Mammary epithelial cell (primary cell): ENCODE results near the gene PPP2R2B.
A peak's percentile ranks its signal among the peaks of the same experiment; 100 is the strongest.

Experiments used
- EZH2 ChIP-seq: IDR thresholded peaks from 2 replicates; pipeline ENCODE4 v1.6.1; 2012; ENCODE audit warnings: low read length, inconsistent platforms, borderline replicate concordance
- TF ChIP-seq, protein P1 (sequence below), 2 donors: IDR thresholded peaks in 1 of 2; conservative IDR thresholded peaks in 1 of 2; 2 replicates each; pipeline ENCODE4 v1.5.1; 2011 to 2012; ENCODE audit warnings: inconsistent platforms in 2 of 2, low read length in 2 of 2, mild to moderate bottlenecking in 2 of 2, control low read depth in 1 of 2, low read depth in 1 of 2; ENCODE audit not compliant: insufficient read depth in 1 of 2; ENCODE audit errors: extremely low read depth in 1 of 2

DNA sequence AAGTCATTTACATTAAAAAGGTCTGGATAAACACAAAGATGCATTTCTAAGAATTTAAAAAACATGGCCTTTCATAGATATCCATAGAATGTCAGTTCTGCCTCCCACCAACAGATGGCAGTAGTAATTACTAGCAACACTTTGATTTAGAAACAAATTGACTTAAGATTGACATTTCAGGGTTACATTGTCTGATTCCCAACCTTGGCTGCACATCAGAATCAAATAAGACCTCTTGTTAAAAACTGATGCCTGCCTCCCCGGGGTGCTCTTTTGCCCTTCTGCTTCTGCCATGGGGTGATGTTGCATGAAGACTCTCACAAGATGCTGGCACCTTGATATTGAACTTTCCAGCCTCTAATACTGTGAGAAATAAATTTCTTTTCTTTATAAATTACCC, 216.3 kb downstream of the PPP2R2B start:
- TF ChIP-seq, protein P1, sequence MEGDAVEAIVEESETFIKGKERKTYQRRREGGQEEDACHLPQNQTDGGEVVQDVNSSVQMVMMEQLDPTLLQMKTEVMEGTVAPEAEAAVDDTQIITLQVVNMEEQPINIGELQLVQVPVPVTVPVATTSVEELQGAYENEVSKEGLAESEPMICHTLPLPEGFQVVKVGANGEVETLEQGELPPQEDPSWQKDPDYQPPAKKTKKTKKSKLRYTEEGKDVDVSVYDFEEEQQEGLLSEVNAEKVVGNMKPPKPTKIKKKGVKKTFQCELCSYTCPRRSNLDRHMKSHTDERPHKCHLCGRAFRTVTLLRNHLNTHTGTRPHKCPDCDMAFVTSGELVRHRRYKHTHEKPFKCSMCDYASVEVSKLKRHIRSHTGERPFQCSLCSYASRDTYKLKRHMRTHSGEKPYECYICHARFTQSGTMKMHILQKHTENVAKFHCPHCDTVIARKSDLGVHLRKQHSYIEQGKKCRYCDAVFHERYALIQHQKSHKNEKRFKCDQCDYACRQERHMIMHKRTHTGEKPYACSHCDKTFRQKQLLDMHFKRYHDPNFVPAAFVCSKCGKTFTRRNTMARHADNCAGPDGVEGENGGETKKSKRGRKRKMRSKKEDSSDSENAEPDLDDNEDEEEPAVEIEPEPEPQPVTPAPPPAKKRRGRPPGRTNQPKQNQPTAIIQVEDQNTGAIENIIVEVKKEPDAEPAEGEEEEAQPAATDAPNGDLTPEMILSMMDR (conservative IDR thresholded peaks at IDR 0.05 in 1 of 2, IDR thresholded peaks at IDR 0.05 in 1 of 2; ENCODE audit: extremely low read depth in 1 of 2, insufficient read depth in 1 of 2, low read depth in 1 of 2, low read length in 2 of 2) = peak; percentile 63 to 72
- TF ChIP-seq EZH2 = no peak
